NT2/D1 (cell line): ENCODE measurements around the gene PHACTR1.

Source experiments
- DNase-seq: peaks from one replicate; pipeline ENCODE4 v3.0.0-alpha.2; 2011; ENCODE audit warnings: low read depth, low spot score
- H3K27me3 ChIP-seq: 2 replicates; pipeline ENCODE4 v1.6.0; 2011; ENCODE audit warnings: mild to moderate bottlenecking; ENCODE audit not compliant: insufficient read length, insufficient read depth
- H3K36me3 ChIP-seq: 2 replicates; pipeline ENCODE4 v1.6.1; 2011; ENCODE audit warnings: mild to moderate bottlenecking, low read length, mixed read lengths; ENCODE audit not compliant: insufficient read depth, insufficient read length
- H3K4me1 ChIP-seq: 2 replicates; pipeline ENCODE4 v1.5.1; 2011; ENCODE audit not compliant: insufficient read depth, insufficient read length
- H3K4me3 ChIP-seq: 2 replicates; pipeline ENCODE4 v1.5.1; 2011; ENCODE audit warnings: low read depth; ENCODE audit not compliant: insufficient read length
- H3K9ac ChIP-seq: 2 replicates; pipeline ENCODE4 v1.6.0; 2011; ENCODE audit warnings: low read depth; ENCODE audit not compliant: insufficient read length
- H3K9me3 ChIP-seq: 2 replicates; pipeline ENCODE4 v1.5.1; 2011; ENCODE audit warnings: mild to moderate bottlenecking, low read length; ENCODE audit not compliant: insufficient read depth
- SUZ12 ChIP-seq: IDR thresholded peaks from 2 replicates; pipeline ENCODE4 v1.6.1; 2011; ENCODE audit not compliant: insufficient read length, insufficient read depth; ENCODE audit errors: extremely low read depth
- YY1 ChIP-seq: IDR thresholded peaks from 2 replicates; pipeline ENCODE4 v1.6.1; 2011; ENCODE audit not compliant: insufficient read length, insufficient read depth
- ZNF274 ChIP-seq: IDR thresholded peaks from 2 replicates; pipeline ENCODE4 v1.6.1; 2011; ENCODE audit warnings: mild to moderate bottlenecking, low read depth, low read length

The PHACTR1 gene

GRCh38 chr6:13026557-13026956, 310.0 kb downstream of the PHACTR1 start:
- no peaks in the 10 kb centered on the region for H3K9me3 ChIP-seq
- no peak overlapping the region for H3K9ac ChIP-seq
- H3K27me3 ChIP-seq, result no peaks in the 10 kb centered on the region
- TF ChIP-seq YY1 (no peak), ZNF274 (no peak)
- no peaks in the 10 kb centered on the region for H3K36me3 ChIP-seq
- no peak overlapping the region for H3K4me3 ChIP-seq
- H3K4me1 ChIP-seq, result no peaks in the 10 kb centered on the region
- no peak for DNase-seq

- Histone ChIP-seq H3K36me3 (no peaks in the 10 kb centered on the region), H3K9ac (no peak overlapping the region), H3K9me3 (no peaks in the 10 kb centered on the region), H3K4me1 (no peaks in the 10 kb centered on the region), H3K27me3 (no peaks in the 10 kb centered on the region), H3K4me3 (no peak overlapping the region)
- TF ChIP-seq SUZ12, result no peak
- TF ChIP-seq YY1, result no peak
- TF ChIP-seq ZNF274, result no peak
- no peak for DNase-seq
Measured at GRCh38 chr6:13027207-13027606, 310.6 kb downstream of the PHACTR1 start.

GRCh38 chr6:13030396-13030795, 313.8 kb downstream of the PHACTR1 start:
- no peak for DNase-seq
- H3K9me3 ChIP-seq, result no peaks in the 10 kb centered on the region
- no peaks in the 10 kb centered on the region for H3K36me3 ChIP-seq
- no peak overlapping the region for H3K9ac ChIP-seq
- H3K4me3 ChIP-seq, result no peak overlapping the region
- H3K27me3 ChIP-seq, result no peaks in the 10 kb centered on the region
- no peak for TF ChIP-seq YY1
- H3K4me1 ChIP-seq, result no peaks in the 10 kb centered on the region

- no peaks in the 10 kb centered on the region for H3K9me3 ChIP-seq
Measured at GRCh38 chr6:13032566-13032965, 316.0 kb downstream of the PHACTR1 start.

GRCh38 chr6:13033145-13033544, 316.6 kb downstream of the PHACTR1 start:
- Histone ChIP-seq H3K36me3 (no peaks in the 10 kb centered on the region), H3K9me3 (no peaks in the 10 kb centered on the region), H3K4me1 (no peaks in the 10 kb centered on the region), H3K9ac (no peak overlapping the region), H3K4me3 (no peak overlapping the region), H3K27me3 (no peaks in the 10 kb centered on the region)
- TF ChIP-seq ZNF274 (no peak), YY1 (no peak), SUZ12 (no peak)
- DNase-seq, result no peak

More at GRCh38 chr6:13032566-13032965, 316.0 kb downstream of the PHACTR1 start:
- Histone ChIP-seq H3K36me3 (no peaks in the 10 kb centered on the region), H3K4me1 (no peaks in the 10 kb centered on the region), H3K4me3 (no peak overlapping the region), H3K27me3 (no peaks in the 10 kb centered on the region), H3K9ac (no peak overlapping the region)
- DNase-seq, result no peak
- TF ChIP-seq ZNF274 (no peak), YY1 (no peak), SUZ12 (no peak)

- H3K4me3 ChIP-seq, result no peak overlapping the region
- no peak overlapping the region for H3K9ac ChIP-seq
- DNase-seq, result no peak
- H3K27me3 ChIP-seq, result no peaks in the 10 kb centered on the region
- H3K9me3 ChIP-seq, result no peaks in the 10 kb centered on the region
- no peaks in the 10 kb centered on the region for H3K4me1 ChIP-seq
- TF ChIP-seq ZNF274, result no peak
- no peak for TF ChIP-seq YY1
- no peak for TF ChIP-seq SUZ12
- H3K36me3 ChIP-seq, result no peaks in the 10 kb centered on the region
Measured at GRCh38 chr6:13034316-13034715, 317.7 kb downstream of the PHACTR1 start.

GRCh38 chr6:13035606-13036005, 319.0 kb downstream of the PHACTR1 start:
- no peak overlapping the region for H3K9ac ChIP-seq
- no peak for DNase-seq
- no peaks in the 10 kb centered on the region for H3K4me1 ChIP-seq
- H3K36me3 ChIP-seq, result no peaks in the 10 kb centered on the region
- no peak overlapping the region for H3K4me3 ChIP-seq
- no peaks in the 10 kb centered on the region for H3K9me3 ChIP-seq
- H3K27me3 ChIP-seq, result no peaks in the 10 kb centered on the region
- TF ChIP-seq SUZ12, result no peak
- TF ChIP-seq YY1, result no peak
- no peak for TF ChIP-seq ZNF274

- TF ChIP-seq ZNF274, result no peak
- no peak for TF ChIP-seq SUZ12
- no peak for TF ChIP-seq YY1
- H3K36me3 ChIP-seq, result no peaks in the 10 kb centered on the region
- H3K9me3 ChIP-seq, result no peaks in the 10 kb centered on the region
- H3K27me3 ChIP-seq, result no peaks in the 10 kb centered on the region
- H3K9ac ChIP-seq, result no peak overlapping the region
- DNase-seq, result no peak
- no peak overlapping the region for H3K4me3 ChIP-seq
- H3K4me1 ChIP-seq, result no peaks in the 10 kb centered on the region
Measured at GRCh38 chr6:13038315-13038714, 321.7 kb downstream of the PHACTR1 start.
